G401 (cell line): ENCODE results near the gene CST6. TPM values are rescaled to one million over a fixed set of nuclear protein-coding genes. Genes with fewer than 3 reads are reported as not detected.

Experiments
- DNase-seq: peaks from one replicate; pipeline ENCODE4 v3.0.0-alpha.2; 2015; ENCODE audit warnings: low spot score
- in situ Hi-C: cut with HindIII; loops from 2 replicates; pipeline ENCODE4 v1.10.0; 2016; ENCODE audit warnings: low sequenced_read_pairs, mixed read lengths
- total RNA-seq: library from RNA; depleted of rRNA; stranded (reverse); fragments of >200 nt; shearing (Covaris generic); gene quantifications from 2 replicates; pipeline ENCODE4 v1.2.3, GENCODE V29; 2014

CST6 gene
- total RNA-seq, 1 experiment from 2014 or later = not detected

DNA sequence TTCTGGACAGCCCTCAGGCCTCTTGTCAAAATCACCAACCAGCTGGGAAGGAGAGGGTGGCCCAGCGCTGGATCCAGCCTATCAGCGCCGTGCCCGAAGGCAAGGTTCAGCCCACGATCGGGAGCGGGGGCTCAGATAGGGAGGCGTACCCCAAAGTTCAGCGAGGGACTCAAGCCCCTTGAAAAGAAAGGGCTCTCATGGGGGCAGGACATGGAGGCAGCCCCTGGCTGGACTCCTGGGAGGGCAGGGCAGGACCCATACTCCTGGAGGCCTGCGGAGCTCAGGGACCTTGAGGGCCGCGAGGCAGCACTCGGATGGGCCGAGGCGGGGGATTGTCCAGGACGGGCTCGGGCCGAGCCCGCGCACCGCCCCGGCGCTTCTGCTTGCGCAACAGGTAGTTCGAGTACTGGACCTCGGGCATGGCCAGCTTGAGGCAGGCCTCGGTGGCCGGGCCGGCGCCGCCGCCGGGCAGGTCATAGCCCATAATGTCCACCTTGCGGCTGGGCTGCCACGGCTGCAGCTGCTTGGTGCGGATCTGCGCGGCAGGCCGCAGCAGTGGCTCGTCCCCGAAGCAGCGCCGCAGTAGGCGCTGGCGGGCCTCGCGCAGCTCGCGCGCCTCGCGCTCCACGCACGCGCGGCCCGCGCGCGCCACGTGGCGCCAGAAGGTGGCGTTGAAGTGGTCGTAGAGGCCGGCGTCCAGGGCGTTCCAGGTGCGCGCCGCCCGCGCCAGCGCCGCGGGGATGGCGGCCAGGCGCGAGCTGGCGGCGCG lies 30.6 kb downstream of the CST6 start:
- in situ Hi-C loops = no loop called here
- no peak for DNase-seq

DNA sequence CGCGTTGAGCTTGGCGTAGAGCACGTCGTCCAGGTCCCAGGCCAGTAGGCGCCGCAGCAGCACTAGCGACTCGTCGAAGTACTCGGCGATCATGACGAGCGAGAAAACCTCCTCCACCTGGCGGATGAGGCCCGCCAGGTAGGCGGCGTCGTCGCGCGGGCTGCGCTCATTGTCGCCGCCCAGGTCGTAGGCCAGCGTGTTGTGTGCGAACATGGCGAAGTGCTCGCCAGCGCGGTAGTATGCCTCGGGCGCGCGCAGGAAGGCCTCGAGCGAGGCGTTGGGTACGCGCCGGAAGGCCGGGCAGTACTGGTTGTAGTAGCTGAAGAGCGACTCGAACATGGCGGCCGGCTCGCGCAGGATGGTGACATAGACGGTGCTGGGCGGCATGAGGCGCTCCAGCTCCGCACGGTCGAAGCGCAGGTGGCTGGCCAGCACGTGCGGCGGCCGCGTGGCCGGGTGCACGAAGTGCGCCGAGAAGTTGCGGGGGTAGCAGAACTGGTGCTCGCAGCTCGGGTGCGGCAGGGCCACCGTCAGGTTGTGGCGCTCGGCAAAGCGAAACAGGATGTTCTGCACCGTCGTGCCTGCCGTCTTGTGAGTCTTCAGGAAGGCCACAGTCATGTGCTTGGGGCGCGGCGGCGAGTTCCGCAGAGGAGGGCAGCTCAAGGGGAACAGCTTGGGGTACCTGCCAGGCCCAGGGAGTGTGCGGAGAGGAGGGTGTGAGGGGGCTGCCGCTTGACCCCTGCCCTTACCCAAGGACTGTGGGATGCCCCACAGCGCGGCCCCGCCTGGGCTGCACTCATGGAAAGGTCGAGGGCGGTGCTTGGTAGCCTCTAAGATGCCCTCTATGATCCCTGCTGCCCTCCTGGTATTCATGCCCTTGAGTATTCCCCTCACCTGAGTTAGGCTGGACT lies 31.4 kb downstream of the CST6 start:
- DNase-seq = no peak
- in situ Hi-C loops = no loop called here

- no peak for DNase-seq
- in situ Hi-C loops = no loop called here
Measured at GRCh38 chr11:66044757-66045156, 32.9 kb downstream of the CST6 start.

GRCh38 chr11:66045177-66045639 lies 33.4 kb downstream of the CST6 start:
- in situ Hi-C loops = no loop called here
- DNase-seq = peak; percentile 75

GRCh38 chr11:66046901-66047300 lies 35.1 kb downstream of the CST6 start:
- in situ Hi-C loops = no loop called here
- DNase-seq = no peak

DNA sequence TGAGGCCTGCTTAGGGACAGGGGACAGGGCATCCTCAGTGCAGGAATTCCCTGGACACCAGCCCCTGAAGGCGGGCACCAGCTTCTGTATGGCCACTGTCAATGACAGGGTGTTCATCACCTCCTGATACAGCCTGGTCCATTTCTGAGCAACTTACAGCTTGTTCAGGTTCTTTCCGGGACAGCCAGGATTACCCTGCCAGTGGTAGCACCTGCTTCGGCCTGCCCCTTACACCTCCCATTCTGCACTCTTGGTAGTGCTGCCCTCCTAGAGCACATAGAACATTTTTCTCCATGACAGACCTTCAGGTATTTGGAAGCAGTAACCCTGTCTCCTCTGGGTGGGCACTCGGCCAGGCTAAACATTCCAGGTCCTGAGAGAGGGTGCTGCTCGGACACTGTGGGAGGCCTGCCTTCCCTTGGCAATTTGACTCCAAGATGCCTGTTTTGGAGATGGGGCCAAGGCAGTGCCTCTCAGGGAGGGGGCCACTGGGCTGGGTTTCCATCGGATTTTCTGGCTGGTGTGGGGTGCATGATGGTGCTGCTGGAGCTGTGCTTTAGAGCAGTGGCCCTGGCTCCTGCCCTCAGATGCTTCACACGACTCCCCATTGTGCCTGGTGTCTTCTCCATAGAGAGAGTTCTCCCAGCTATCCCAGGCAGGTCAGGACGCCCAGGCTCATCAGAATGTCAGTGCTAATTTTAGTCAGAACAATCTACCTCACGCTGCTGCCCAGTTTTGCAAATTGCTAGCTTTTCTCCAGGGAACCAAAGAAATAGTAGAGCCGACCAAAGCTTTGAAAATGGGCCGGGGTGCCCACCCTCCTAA lies 35.9 kb downstream of the CST6 start:
- in situ Hi-C loops = no loop called here
- DNase-seq = peak; percentile 64

DNA sequence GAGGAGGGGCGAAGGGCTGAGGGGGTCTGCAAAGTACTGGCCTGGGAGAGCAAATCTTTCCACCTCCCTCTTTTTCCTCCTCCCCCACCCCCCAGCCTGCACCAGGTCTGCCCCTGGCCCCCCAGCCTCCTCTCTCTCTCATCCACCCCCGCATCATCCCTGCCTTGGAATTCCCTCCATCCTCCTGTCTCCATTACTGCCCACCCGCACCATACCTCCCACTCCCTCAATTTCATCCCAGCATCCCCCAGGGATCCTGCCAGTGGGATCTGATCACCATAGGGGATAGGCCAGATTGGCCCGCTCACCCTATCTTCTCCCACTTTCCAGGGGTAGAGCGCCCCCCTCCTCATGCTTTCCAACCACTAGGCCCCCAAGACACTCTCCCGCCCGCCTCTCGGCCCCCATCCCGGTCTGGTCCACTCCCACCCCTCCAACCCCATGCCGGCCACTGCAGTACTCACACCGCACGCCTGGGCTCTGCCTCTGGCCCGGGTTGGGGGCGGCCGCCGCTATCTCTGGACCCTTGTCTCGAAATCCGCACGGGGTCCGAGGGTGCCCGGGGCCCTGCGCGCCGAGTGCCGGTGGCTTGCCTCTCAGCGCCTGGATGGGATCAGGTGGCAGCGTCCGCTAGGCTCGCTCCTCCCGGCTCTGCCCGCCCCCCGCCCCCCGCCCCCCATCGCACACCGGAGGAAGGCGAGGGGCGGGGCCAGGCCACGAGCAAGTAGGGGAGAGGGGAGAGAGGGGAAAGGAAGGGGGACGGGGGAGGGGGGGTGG lies 36.9 kb downstream of the CST6 start, which contains the start of gene GAL3ST3:
Gene GAL3ST3 (minus strand): TSS at position 615 of the 777 bp plus-strand sequence. CDS start 3,746 bp downstream, outside the sequence.
- in situ Hi-C loops = no loop called here
- peak; percentile 30 for DNase-seq

GRCh38 chr11:66050581-66051231 lies 38.9 kb downstream of the CST6 start:
- in situ Hi-C loops = no loop called here

GRCh38 chr11:66051371-66051765 lies 39.6 kb downstream of the CST6 start:
- DNase-seq = no peak
- in situ Hi-C loops = no loop called here

More at GRCh38 chr11:66050581-66051231, 38.9 kb downstream of the CST6 start:
- no peak for DNase-seq

DNA sequence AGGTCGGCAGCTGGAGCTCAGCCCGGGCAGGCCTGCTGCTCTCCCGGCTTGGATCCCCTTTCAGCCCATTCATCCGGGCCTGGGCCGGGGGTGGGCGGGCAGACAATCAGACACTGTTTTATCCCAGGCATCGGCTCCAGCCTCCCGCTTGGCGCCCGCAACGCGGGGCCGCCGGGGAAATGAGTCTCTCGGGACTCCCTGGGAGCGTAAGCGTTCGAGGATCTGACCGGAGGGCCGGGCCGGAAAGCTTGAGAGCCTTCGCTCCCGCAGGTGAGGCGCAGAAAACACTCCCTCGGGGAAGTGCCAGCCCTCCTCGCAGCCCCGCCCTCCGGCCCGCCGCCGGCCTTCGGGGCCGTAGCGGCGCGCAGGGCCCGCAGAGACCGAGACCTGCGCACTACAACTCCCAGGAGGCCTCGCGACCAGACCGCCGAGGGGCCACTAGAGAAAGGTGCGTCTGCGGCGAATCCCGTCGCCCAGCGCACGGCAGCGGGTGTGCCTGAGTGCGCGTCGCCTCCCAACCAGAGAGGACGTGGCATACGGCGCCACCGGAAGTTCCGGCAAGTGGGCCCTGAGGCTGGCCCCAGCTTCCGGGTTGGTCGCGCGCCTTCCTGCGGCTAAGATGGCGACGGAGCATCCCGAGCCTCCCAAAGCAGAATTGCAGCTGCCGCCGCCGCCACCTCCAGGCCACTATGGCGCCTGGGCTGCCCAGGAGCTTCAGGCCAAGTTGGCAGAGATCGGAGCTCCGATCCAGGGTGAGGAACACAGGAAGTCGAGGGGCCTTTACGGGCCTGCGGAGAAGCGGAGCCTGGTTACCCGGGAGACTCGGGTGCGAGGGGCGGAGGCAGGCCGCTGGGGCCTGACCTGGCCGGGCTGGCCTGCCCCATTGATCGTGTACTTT lies 40.2 kb downstream of the CST6 start, which contains the start of gene SF3B2:
Gene SF3B2 (plus strand): TSS at position 599 of the 898 bp plus-strand sequence. CDS start 21 bp downstream, at position 620.
- in situ Hi-C loops = no loop called here
- peak; percentile 99 for DNase-seq

DNA sequence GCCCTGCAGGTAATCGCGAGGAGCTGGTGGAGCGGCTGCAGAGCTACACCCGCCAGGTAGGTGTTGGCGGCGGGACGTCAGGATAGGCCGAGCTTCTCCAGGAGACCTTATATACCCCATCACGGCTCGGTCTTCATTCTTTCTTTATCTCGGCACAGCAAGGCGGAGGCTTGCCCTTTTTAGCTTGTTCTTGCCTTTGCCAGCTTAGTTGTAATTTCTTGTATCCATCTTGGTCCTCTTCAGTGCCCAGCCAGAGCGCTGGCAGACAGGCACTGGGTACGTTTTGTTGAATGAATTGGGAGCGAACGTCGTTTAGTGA lies 40.8 kb downstream of the CST6 start:
- in situ Hi-C loops = no loop called here
- DNase-seq = no peak

GRCh38 chr11:66055021-66055420 lies 43.2 kb downstream of the CST6 start:
- DNase-seq = no peak
- in situ Hi-C loops = no loop called here

GRCh38 chr11:66056501-66056900 lies 44.7 kb downstream of the CST6 start:
- in situ Hi-C loops = no loop called here
- no peak for DNase-seq

GRCh38 chr11:66059966-66060680 lies 48.3 kb downstream of the CST6 start:
- DNase-seq = no peak
- in situ Hi-C loops = no loop called here

DNA sequence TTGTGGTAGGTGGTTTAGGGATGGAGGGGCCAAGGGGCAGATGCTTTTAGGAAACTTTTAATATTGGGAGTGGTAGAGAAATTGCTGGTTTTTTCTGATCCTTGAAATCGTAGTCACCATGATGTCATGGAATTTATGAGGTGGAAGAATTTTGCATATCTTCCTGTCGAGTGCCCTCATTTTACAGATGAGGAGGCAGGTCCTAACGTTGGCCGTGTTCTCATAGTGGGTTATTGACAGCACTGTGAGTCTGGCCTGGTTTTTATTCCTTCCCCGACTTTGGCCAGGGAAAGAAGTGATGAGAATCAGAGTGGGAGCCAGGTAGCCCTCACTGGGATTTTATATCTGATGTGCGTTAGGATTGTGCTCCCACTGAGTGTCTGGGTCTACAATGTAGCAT lies 49.5 kb downstream of the CST6 start:
- no peak for DNase-seq
- in situ Hi-C loops = no loop called here

DNA sequence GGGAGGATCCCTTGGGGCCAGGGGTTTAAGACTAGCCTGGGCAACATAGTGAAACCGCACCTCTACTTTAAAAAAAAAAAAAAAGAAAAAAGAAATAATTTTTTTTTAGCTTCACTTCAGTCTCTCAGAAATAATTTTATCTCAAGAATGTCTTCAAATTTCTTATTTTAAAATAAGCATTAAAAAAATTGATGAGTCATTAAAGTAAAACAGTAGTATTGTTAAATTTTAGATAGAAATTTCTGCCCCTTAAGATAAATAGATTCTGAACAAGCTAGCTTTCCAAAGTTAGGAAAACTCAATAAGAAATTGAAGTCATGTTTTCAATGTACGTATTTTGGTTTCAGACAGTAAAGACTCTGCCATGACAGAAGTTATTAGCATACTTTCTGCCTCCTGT lies 50.6 kb downstream of the CST6 start:
- no peak for DNase-seq
- in situ Hi-C loops = no loop called here
